HEK293T (cell line): ENCODE results near the gene HDLBP.

Source experiments
- CTCF ChIA-PET: fragments of 350-600 bp; formaldehyde crosslinking; extraction: SDS; loops from one replicate; lab custom pipeline; 2021; ENCODE audit warnings: antibody characterized with exemption, inconsistent platforms; lab: Yijun Ruan, JAX
- POLR2A ChIA-PET: fragments of 350-600 bp; formaldehyde crosslinking; extraction: SDS; loops from one replicate; lab custom pipeline; 2020; ENCODE audit warnings: antibody characterized with exemption, inconsistent platforms; lab: Yijun Ruan, JAX
- DNase-seq: peaks from one replicate; pipeline ENCODE4 v3.0.0; 2012; ENCODE audit warnings: mixed read lengths; ENCODE audit errors: extremely low spot score
- ARNT ChIP-seq: fragments of 450-650 bp; IDR thresholded peaks from 2 replicates; pipeline ENCODE4 v1.6.1; 2017; ENCODE audit warnings: mild to moderate bottlenecking
- BHLHE40 ChIP-seq: fragments of 450-650 bp; IDR thresholded peaks from 2 replicates; pipeline ENCODE4 v1.6.1; 2016; ENCODE audit warnings: mild to moderate bottlenecking, moderate library complexity, borderline replicate concordance
- CTBP1 ChIP-seq: fragments of 450-650 bp; IDR thresholded peaks from 2 replicates; pipeline ENCODE4 v1.6.1; 2016; ENCODE audit warnings: borderline replicate concordance
- ELF4 ChIP-seq: fragments of 450-650 bp; IDR thresholded peaks from 2 replicates; pipeline ENCODE4 v1.6.1; 2017; ENCODE audit warnings: antibody characterized with exemption
- FOXA1 ChIP-seq: fragments of 450-650 bp; IDR thresholded peaks from 2 replicates; pipeline ENCODE4 v1.6.1; 2016; ENCODE audit warnings: mild to moderate bottlenecking
- FOXK2 ChIP-seq: fragments of 450-650 bp; IDR thresholded peaks from 2 replicates; pipeline ENCODE4 v1.6.1; 2016; ENCODE audit warnings: mild to moderate bottlenecking
- FOXM1 ChIP-seq: fragments of 450-650 bp; IDR thresholded peaks from 2 replicates; pipeline ENCODE4 v1.6.1; 2017; ENCODE audit warnings: mild to moderate bottlenecking, borderline replicate concordance
- HDGF ChIP-seq: fragments of 450-650 bp; IDR thresholded peaks from 2 replicates; pipeline ENCODE4 v1.6.1; 2017; ENCODE audit warnings: antibody characterized with exemption, borderline replicate concordance
- L3MBTL2 ChIP-seq: fragments of 450-650 bp; conservative IDR thresholded peaks from 2 replicates; pipeline ENCODE4 v1.6.1; 2016; ENCODE audit warnings: mild to moderate bottlenecking
- LEF1 ChIP-seq: fragments of 450-650 bp; IDR thresholded peaks from 2 replicates; pipeline ENCODE4 v1.6.1; 2017; ENCODE audit warnings: mild to moderate bottlenecking, borderline replicate concordance
- NFRKB ChIP-seq: fragments of 450-650 bp; IDR thresholded peaks from 2 replicates; pipeline ENCODE4 v1.6.1; 2016; ENCODE audit warnings: mild to moderate bottlenecking, moderate library complexity
- SP1 ChIP-seq: fragments of 450-650 bp; IDR thresholded peaks from 2 replicates; pipeline ENCODE4 v1.6.1; 2017
- SUZ12 ChIP-seq: fragments of 450-650 bp; IDR thresholded peaks from 2 replicates; pipeline ENCODE4 v1.6.1; 2016; ENCODE audit warnings: mild to moderate bottlenecking
- TARDBP ChIP-seq: fragments of 450-650 bp; IDR thresholded peaks from 2 replicates; pipeline ENCODE4 v1.6.1; 2016
- ZNF384 ChIP-seq: fragments of 450-650 bp; IDR thresholded peaks from 2 replicates; pipeline ENCODE4 v1.6.1; 2016
- TF ChIP-seq, protein P1 (sequence below): fragments of 450-650 bp; IDR thresholded peaks from 2 replicates; pipeline ENCODE4 v1.6.1; 2016

HDLBP gene

DNA sequence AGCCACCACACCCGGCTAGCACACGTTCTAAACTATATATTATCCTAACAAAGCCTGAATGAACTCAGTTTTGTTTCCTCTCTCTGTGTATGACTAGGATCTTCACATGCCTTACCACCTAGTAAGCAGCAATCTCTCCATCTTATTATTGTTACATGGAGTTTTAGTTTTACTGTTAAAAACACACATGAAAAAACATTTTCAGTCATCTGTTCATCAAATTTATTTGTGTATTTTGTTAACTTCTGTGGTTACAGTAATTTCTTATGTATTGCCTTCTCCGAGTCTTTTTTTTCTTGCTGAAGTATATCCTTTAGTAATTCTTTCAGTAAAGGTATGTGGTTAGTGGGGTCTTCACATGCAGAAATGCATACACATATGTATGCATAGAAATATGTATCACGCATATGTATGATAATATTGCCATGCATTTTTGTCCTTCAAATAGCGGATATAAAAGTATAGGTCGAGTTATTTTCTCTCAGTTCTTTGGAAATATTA, 95.6 kb downstream of the HDLBP start:
- TF ChIP-seq SP1 (no peak), L3MBTL2 (no peak), LEF1 (no peak), HDGF (no peak), ELF4 (no peak), ARNT (no peak), SUZ12 (no peak), FOXA1 (no peak), FOXM1 (no peak), BHLHE40 (no peak), ZNF384 (no peak)
- TF ChIP-seq, protein P1, sequence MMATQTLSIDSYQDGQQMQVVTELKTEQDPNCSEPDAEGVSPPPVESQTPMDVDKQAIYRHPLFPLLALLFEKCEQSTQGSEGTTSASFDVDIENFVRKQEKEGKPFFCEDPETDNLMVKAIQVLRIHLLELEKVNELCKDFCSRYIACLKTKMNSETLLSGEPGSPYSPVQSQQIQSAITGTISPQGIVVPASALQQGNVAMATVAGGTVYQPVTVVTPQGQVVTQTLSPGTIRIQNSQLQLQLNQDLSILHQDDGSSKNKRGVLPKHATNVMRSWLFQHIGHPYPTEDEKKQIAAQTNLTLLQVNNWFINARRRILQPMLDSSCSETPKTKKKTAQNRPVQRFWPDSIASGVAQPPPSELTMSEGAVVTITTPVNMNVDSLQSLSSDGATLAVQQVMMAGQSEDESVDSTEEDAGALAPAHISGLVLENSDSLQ = no peak
- DNase-seq = no peak
- ChIA-PET CTCF (no interaction called here), POLR2A (no interaction called here)

DNA sequence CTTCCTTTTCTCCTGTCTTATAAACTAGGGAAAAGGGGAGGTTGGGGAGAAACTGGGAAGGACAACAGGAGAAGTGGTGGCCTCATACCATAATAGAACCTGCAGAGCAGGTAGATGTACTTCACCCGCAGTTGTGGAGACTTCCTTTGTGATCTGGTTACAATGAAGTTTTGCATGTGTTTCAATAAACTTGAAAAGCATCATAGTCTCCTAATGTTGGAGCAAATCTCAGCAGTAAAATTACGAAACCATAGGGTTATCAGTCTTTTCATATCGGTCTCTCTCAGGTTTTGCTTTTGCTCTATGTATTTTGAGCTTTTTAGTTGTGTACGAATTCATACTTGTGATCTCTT, 96.5 kb downstream of the HDLBP start:
- TF ChIP-seq FOXK2 (no peak), ELF4 (no peak), CTBP1 (no peak), HDGF (no peak), BHLHE40 (no peak)
- ChIA-PET CTCF (interaction anchor here (0.9 kb wide), 1 partner anchor 15 kb away, joined by 3 read pairs; no protein-coding TSS in a partner anchor), POLR2A (interaction anchor here (1.2 kb wide), 1 partner anchor 70 kb away, joined by 3 read pairs; the partner anchor contains the start of gene PASK)
- no peak for DNase-seq

GRCh38 chr2:241218131-241219029, 97.1 kb downstream of the HDLBP start:
- CTCF ChIA-PET = interaction anchor here (0.9 kb wide), 1 partner anchor 15 kb away, joined by 3 read pairs; no protein-coding TSS in a partner anchor
- no peak for TF ChIP-seq FOXM1
- peak; percentile 59 for TF ChIP-seq L3MBTL2
- no peak for TF ChIP-seq ELF4
- POLR2A ChIA-PET = interaction anchor here (1.2 kb wide), 1 partner anchor 69 kb away, joined by 3 read pairs; the partner anchor contains the start of gene PASK
- DNase-seq = peak; percentile 54

DNA sequence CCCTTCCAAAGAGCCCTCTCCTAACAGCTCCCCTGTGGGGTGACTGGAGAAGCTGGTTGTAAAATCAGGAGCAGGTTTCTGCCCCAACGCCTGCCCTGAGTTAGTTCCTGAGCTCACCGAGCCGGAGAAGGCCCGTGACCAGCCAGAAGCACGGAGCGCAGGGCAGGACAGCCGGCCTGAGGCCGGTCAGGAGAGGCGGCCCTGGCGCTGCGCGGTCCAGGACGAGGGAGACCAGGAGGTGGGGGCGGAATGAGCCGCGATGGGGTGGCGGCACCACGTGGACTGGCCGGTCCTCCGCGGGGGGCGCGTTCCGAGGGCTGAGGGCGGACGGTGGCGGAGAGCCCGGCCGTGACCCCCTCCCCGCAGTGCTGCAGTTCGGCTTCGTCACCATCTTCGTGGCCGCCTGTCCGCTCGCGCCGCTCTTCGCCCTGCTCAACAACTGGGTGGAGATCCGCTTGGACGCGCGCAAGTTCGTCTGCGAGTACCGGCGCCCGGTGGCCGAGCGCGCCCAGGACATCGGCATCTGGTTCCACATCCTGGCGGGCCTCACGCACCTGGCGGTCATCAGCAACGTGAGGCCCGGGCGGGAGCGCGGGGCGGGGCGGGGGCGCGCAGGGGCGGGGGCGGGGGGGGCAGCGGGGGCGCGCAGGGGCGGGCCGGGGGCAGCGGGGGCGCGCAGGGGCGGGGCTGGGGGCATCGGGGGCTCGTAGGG, 98.0 kb downstream of the HDLBP start:
- DNase-seq = peak; percentile 59
- ChIA-PET CTCF (no interaction called here), POLR2A (no interaction called here)
- TF ChIP-seq BHLHE40 = no peak
- peak; percentile 49; the same call in 1 of the 2 replicates for TF ChIP-seq L3MBTL2

DNA sequence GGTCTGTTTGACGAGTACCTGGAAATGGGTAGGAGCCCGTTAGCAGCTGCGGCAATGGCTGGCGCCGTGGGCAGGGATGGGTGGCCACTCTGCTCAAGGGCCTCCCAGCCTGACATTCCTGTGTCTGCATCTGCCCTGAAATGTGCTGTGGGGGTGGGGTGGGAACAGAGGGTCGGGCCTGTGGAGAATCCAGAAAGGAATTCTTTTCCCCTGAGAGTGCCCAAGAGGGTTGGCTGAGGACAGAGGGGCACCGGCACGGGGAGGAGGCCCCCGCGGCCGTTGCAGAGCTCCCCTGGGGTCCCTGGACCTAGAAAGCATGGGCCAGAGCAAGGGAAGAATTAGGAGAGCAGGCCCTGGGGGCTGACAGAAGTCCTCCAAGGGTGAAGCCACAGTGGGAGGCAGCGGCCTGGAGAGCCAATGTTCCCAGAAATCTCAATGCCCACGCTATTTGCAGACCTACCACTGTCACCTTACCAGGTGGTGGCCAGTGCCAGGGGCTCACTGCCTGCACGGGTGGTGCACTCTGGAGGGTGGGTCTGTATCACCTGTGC, 99.2 kb downstream of the HDLBP start:
- no peak for DNase-seq
- POLR2A ChIA-PET = no interaction called here
- CTCF ChIA-PET = no interaction called here
- TF ChIP-seq SUZ12 (no peak), TARDBP (no peak), HDGF (no peak), FOXK2 (no peak), FOXM1 (no peak), ARNT (no peak), LEF1 (no peak)

DNA sequence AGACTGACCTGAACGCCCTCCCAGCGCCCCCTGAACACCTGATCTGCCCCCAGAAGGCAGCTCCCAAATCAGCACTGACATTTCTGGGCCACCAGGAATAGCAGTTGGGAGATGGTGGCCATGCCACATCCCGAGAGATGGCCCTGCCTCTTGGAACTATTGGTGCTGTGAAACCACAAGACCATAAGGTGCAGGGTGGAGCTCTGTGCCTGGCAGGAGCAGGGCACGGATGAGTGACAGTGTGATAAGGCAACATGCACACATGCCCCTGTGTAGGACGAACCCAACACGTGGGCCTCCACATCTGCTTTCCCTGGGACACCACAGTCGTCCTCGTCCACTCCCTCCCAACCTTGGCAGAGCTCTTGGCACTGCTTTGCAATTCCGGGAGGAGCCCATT, 100.1 kb downstream of the HDLBP start:
- TF ChIP-seq ZNF384 = no peak
- TF ChIP-seq SUZ12 = no peak
- TF ChIP-seq L3MBTL2 = no peak
- no peak for TF ChIP-seq CTBP1
- no peak for TF ChIP-seq SP1
- no peak for TF ChIP-seq NFRKB
- TF ChIP-seq ARNT = no peak
- TF ChIP-seq ELF4 = no peak
- TF ChIP-seq, protein P1 = no peak
- no peak for TF ChIP-seq FOXM1
- TF ChIP-seq FOXA1 = no peak
- TF ChIP-seq LEF1 = no peak
- TF ChIP-seq HDGF = no peak
- TF ChIP-seq TARDBP = no peak
- no peak for TF ChIP-seq BHLHE40
- no peak for TF ChIP-seq FOXK2
- DNase-seq = no peak
- ChIA-PET CTCF (no interaction called here), POLR2A (no interaction called here)
